ENCODE results near the gene MAPK8IP2.

Gene MAPK8IP2

DNA sequence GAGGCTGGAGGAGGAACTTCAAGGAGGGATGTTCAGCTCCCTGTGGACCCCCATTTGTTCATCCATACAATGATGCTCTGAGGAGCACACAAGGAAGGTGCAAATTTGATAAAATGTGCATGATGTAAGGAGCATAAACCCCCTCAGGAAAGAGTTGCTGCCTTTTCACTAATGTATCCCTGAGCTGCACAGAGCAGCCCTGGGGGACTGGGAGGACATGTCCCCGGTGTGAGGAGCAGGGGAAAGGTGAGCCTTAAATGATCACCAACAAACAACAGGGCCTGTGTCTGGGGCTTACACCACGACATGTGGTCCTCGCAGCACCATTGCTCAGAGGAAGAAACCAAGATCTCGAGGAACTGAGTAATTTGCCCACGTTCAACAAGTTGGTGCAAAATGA, 3.5 kb upstream of the MAPK8IP2 start:
- ATAC-seq = no peak
- no peak for TF ChIP-seq ZNF565 (CRISPR knock-in tag; conservative IDR thresholded peaks at IDR 0.05; ENCODE audit: low read depth)
- TF ChIP-seq OSR1 (CRISPR knock-in tag; IDR thresholded peaks at IDR 0.05) = no peak
- no peak for TF ChIP-seq TCF4 (CRISPR knock-in tag; IDR thresholded peaks at IDR 0.05; ENCODE audit: borderline replicate concordance)
- no peak for TF ChIP-seq ARNTL (CRISPR knock-in tag; IDR thresholded peaks at IDR 0.05; ENCODE audit: borderline replicate concordance, low read depth)
- TF ChIP-seq ZFP3 (CRISPR knock-in tag; IDR thresholded peaks at IDR 0.05) = no peak
- TF ChIP-seq ISL1 (CRISPR knock-in tag; IDR thresholded peaks at IDR 0.05) = no peak

DNA sequence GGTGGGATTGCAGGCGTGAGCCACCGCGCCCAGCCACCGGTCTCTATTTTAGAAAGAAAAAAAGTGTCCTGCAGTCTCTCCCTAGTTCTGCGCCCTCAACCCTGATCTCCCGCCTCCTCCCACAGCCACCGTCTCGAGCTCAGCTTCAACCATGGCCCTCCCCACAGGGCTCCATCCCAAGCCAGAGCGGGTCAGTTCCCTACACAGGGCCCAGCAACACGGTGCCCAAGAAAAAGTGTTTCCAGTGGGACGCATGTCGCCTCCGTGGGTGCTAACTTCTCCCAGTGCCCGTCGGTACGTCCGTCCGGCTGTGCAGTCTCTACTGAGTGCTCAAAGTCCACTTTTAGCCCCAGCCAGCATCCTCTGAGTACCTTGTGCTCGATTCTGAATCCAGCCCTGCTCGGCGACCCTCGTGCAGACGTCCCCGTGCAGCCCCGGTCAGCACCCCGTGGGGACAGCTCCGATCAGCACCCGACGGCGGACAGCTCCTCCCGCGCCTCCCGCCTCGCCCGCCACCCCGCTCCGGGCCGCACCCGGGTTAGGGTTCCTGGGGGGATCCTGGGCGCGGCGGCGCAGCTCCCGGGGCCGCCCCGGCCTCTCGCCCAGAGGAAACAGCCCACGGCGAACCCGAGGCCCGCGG, 657 bp upstream of the MAPK8IP2 start:
- peak; percentile 87 for ATAC-seq
- TF ChIP-seq SNAI2 (CRISPR knock-in tag; IDR thresholded peaks at IDR 0.05) (peak; percentile 88; the same call in 1 of the 2 replicates), ZNF565 (CRISPR knock-in tag; conservative IDR thresholded peaks at IDR 0.05; ENCODE audit: low read depth) (0 out of 2 replicates have a peak, but pooled peaks have one; percentile 48), BACH2 (CRISPR knock-in tag; IDR thresholded peaks at IDR 0.05; ENCODE audit: borderline replicate concordance) (no peak), PPARA (CRISPR knock-in tag; IDR thresholded peaks at IDR 0.05; ENCODE audit: borderline replicate concordance) (no peak), ARNTL (CRISPR knock-in tag; IDR thresholded peaks at IDR 0.05; ENCODE audit: borderline replicate concordance, low read depth) (no peak), ZFP30 (CRISPR knock-in tag; IDR thresholded peaks at IDR 0.05) (peak; percentile 38; the same call in 1 of the 2 replicates), OSR1 (CRISPR knock-in tag; IDR thresholded peaks at IDR 0.05) (no peak), ZC3H10 (CRISPR knock-in tag; IDR thresholded peaks at IDR 0.05) (no peak), ZNF8 (CRISPR knock-in tag; IDR thresholded peaks at IDR 0.05) (no peak), CSDC2 (CRISPR knock-in tag; IDR thresholded peaks at IDR 0.05) (peak; percentile 88; the same call in 1 of the 2 replicates), ESRRG (CRISPR knock-in tag; IDR thresholded peaks at IDR 0.05) (no peak), ZFP3 (CRISPR knock-in tag; IDR thresholded peaks at IDR 0.05) (peak; percentile 77), GLIS3 (CRISPR knock-in tag; IDR thresholded peaks at IDR 0.05) (no peak), TOX (CRISPR knock-in tag; IDR thresholded peaks at IDR 0.05; ENCODE audit: borderline replicate concordance) (no peak), ZNF70 (CRISPR knock-in tag; IDR thresholded peaks at IDR 0.05) (no peak), ISL1 (CRISPR knock-in tag; IDR thresholded peaks at IDR 0.05) (no peak), TCF4 (CRISPR knock-in tag; IDR thresholded peaks at IDR 0.05; ENCODE audit: borderline replicate concordance) (no peak), RARB (CRISPR knock-in tag; IDR thresholded peaks at IDR 0.05) (no peak)
- TF ChIP-seq, protein P1, sequence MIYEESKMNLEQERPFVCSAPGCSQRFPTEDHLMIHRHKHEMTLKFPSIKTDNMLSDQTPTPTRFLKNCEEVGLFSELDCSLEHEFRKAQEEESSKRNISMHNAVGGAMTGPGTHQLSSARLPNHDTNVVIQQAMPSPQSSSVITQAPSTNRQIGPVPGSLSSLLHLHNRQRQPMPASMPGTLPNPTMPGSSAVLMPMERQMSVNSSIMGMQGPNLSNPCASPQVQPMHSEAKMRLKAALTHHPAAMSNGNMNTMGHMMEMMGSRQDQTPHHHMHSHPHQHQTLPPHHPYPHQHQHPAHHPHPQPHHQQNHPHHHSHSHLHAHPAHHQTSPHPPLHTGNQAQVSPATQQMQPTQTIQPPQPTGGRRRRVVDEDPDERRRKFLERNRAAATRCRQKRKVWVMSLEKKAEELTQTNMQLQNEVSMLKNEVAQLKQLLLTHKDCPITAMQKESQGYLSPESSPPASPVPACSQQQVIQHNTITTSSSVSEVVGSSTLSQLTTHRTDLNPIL (CRISPR knock-in tag; IDR thresholded peaks at IDR 0.05; ENCODE audit: low read depth) = no peak
- TF ChIP-seq, protein P2, sequence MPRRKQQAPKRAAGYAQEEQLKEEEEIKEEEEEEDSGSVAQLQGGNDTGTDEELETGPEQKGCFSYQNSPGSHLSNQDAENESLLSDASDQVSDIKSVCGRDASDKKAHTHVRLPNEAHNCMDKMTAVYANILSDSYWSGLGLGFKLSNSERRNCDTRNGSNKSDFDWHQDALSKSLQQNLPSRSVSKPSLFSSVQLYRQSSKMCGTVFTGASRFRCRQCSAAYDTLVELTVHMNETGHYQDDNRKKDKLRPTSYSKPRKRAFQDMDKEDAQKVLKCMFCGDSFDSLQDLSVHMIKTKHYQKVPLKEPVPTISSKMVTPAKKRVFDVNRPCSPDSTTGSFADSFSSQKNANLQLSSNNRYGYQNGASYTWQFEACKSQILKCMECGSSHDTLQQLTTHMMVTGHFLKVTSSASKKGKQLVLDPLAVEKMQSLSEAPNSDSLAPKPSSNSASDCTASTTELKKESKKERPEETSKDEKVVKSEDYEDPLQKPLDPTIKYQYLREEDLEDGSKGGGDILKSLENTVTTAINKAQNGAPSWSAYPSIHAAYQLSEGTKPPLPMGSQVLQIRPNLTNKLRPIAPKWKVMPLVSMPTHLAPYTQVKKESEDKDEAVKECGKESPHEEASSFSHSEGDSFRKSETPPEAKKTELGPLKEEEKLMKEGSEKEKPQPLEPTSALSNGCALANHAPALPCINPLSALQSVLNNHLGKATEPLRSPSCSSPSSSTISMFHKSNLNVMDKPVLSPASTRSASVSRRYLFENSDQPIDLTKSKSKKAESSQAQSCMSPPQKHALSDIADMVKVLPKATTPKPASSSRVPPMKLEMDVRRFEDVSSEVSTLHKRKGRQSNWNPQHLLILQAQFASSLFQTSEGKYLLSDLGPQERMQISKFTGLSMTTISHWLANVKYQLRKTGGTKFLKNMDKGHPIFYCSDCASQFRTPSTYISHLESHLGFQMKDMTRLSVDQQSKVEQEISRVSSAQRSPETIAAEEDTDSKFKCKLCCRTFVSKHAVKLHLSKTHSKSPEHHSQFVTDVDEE (CRISPR knock-in tag; IDR thresholded peaks at IDR 0.05) = peak; percentile 38; the same call in 1 of the 2 replicates
- TF ChIP-seq, protein P3, sequence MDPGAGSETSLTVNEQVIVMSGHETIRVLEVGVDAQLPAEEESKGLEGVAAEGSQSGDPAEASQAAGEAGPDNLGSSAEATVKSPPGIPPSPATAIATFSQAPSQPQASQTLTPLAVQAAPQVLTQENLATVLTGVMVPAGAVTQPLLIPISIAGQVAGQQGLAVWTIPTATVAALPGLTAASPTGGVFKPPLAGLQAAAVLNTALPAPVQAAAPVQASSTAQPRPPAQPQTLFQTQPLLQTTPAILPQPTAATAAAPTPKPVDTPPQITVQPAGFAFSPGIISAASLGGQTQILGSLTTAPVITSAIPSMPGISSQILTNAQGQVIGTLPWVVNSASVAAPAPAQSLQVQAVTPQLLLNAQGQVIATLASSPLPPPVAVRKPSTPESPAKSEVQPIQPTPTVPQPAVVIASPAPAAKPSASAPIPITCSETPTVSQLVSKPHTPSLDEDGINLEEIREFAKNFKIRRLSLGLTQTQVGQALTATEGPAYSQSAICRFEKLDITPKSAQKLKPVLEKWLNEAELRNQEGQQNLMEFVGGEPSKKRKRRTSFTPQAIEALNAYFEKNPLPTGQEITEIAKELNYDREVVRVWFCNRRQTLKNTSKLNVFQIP (CRISPR knock-in tag; IDR thresholded peaks at IDR 0.05; ENCODE audit: borderline replicate concordance, low read depth) = no peak
- TF ChIP-seq, protein P4, sequence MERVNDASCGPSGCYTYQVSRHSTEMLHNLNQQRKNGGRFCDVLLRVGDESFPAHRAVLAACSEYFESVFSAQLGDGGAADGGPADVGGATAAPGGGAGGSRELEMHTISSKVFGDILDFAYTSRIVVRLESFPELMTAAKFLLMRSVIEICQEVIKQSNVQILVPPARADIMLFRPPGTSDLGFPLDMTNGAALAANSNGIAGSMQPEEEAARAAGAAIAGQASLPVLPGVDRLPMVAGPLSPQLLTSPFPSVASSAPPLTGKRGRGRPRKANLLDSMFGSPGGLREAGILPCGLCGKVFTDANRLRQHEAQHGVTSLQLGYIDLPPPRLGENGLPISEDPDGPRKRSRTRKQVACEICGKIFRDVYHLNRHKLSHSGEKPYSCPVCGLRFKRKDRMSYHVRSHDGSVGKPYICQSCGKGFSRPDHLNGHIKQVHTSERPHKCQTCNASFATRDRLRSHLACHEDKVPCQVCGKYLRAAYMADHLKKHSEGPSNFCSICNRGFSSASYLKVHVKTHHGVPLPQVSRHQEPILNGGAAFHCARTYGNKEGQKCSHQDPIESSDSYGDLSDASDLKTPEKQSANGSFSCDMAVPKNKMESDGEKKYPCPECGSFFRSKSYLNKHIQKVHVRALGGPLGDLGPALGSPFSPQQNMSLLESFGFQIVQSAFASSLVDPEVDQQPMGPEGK (CRISPR knock-in tag; IDR thresholded peaks at IDR 0.05; ENCODE audit: borderline replicate concordance) = no peak
- TF ChIP-seq, protein P5, sequence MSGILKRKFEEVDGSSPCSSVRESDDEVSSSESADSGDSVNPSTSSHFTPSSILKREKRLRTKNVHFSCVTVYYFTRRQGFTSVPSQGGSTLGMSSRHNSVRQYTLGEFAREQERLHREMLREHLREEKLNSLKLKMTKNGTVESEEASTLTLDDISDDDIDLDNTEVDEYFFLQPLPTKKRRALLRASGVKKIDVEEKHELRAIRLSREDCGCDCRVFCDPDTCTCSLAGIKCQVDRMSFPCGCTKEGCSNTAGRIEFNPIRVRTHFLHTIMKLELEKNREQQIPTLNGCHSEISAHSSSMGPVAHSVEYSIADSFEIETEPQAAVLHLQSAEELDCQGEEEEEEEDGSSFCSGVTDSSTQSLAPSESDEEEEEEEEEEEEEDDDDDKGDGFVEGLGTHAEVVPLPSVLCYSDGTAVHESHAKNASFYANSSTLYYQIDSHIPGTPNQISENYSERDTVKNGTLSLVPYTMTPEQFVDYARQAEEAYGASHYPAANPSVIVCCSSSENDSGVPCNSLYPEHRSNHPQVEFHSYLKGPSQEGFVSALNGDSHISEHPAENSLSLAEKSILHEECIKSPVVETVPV (CRISPR knock-in tag; IDR thresholded peaks at IDR 0.05) = no peak

All from SK-N-SH treated with all-trans-retinoic acid at 6 μM for 48 hours (cell line).